NOMO-1 treated with DMSO at 0.1 percent for 48 hours (cell line): ENCODE results near the gene FYN.
"Not testable (repeated sequence)": the region's sequence is repeated elsewhere in the genome, so short reads cannot be mapped to it uniquely, and the experiment has no call there.

Experiments used
- DNase-seq: peaks from one replicate; lab custom pipeline; 2025; ENCODE audit not compliant: unreplicated experiment; lab: John Stamatoyannopoulos, UW

The FYN gene

GRCh38 chr6:111792914-111793700 is 80.1 kb downstream of the FYN start:
- no peak for DNase-seq

GRCh38 chr6:111792241-111792640 is 81.0 kb downstream of the FYN start:
- no peak for DNase-seq

- no peak for DNase-seq
These were observed 81.8 kb downstream of the FYN start for GRCh38 chr6:111791415-111791814.

GRCh38 chr6:111789598-111789997 is 83.7 kb downstream of the FYN start:
- DNase-seq = no peak

GRCh38 chr6:111788379-111789276 is 84.6 kb downstream of the FYN start:
- no peak for DNase-seq

- DNase-seq = not testable (repeated sequence)
These were observed 87.1 kb downstream of the FYN start for GRCh38 chr6:111786151-111786550.

GRCh38 chr6:111784433-111784832 is 88.8 kb downstream of the FYN start:
- no peak for DNase-seq

GRCh38 chr6:111782887-111783466 is 90.3 kb downstream of the FYN start:
- no peak for DNase-seq

- no peak for DNase-seq
These were observed 91.0 kb downstream of the FYN start for GRCh38 chr6:111782192-111782809.

- DNase-seq = no peak
These were observed 92.1 kb downstream of the FYN start for GRCh38 chr6:111781041-111781708.

GRCh38 chr6:111780393-111780792 is 92.9 kb downstream of the FYN start:
- DNase-seq = no peak

GRCh38 chr6:111779660-111780059 is 93.6 kb downstream of the FYN start:
- DNase-seq = no peak

GRCh38 chr6:111779031-111779430 is 94.2 kb downstream of the FYN start:
- no peak for DNase-seq

GRCh38 chr6:111777357-111777756 is 95.9 kb downstream of the FYN start:
- no peak for DNase-seq

- no peak for DNase-seq
These were observed 96.7 kb downstream of the FYN start for GRCh38 chr6:111776236-111777221.

- no peak for DNase-seq
These were observed 97.9 kb downstream of the FYN start for GRCh38 chr6:111775145-111775922.

- no peak for DNase-seq
These were observed 98.9 kb downstream of the FYN start for GRCh38 chr6:111774346-111774703.

GRCh38 chr6:111773501-111774345 is 99.5 kb downstream of the FYN start:
- DNase-seq = no peak
